Neural progenitor cell (in vitro differentiated cells): ENCODE data around the gene GPR31.

ENCODE experiments used
- EZH2 ChIP-seq: fragments of 200-600 bp; sonication (generic); IDR thresholded peaks from 2 replicates; pipeline ENCODE4 v1.6.1; 2017; ENCODE audit warnings: antibody characterized with exemption, mild to moderate bottlenecking, moderate library complexity
- TF ChIP-seq, protein P1 (sequence below): fragments of 200-600 bp; sonication (generic); IDR thresholded peaks from 2 replicates; pipeline ENCODE4 v1.5.1; 2017; ENCODE audit warnings: antibody characterized with exemption, mild to moderate bottlenecking

DNA sequence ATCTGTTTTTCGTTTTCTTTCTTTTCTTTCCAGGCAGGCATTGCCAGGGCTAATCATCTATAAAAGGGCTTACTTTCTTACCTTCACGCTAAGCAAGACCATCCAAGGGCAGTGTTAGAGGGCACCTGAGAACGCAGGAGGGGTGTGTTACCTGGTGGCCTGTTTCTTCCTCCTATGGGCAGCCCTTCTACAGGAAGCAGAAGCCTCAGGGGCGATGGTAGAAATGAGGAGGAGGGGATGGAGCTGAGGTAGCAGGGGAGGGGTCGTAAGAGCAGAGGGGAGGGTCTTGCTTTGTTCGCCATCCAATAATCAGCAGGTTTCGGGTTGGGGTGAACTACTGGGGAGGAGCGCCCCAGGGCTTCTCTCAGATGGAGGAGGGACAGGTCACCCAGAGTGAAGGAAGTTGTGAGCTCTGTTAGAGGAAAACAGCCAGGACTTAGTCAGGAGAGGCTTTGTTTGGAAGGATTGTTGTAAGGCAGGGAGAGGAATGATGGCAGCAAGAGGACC is 36.4 kb downstream of the GPR31 start:
- TF ChIP-seq, protein P1, sequence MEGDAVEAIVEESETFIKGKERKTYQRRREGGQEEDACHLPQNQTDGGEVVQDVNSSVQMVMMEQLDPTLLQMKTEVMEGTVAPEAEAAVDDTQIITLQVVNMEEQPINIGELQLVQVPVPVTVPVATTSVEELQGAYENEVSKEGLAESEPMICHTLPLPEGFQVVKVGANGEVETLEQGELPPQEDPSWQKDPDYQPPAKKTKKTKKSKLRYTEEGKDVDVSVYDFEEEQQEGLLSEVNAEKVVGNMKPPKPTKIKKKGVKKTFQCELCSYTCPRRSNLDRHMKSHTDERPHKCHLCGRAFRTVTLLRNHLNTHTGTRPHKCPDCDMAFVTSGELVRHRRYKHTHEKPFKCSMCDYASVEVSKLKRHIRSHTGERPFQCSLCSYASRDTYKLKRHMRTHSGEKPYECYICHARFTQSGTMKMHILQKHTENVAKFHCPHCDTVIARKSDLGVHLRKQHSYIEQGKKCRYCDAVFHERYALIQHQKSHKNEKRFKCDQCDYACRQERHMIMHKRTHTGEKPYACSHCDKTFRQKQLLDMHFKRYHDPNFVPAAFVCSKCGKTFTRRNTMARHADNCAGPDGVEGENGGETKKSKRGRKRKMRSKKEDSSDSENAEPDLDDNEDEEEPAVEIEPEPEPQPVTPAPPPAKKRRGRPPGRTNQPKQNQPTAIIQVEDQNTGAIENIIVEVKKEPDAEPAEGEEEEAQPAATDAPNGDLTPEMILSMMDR = no peak
- TF ChIP-seq EZH2 = no peak
